Skeletal muscle satellite cell (primary cell): ENCODE data around the gene SLC2A6.

Experiments
- H3K27me3 ChIP-seq: 2 replicates; pipeline ENCODE4 v1.7.0; 2013; ENCODE audit warnings: low read length; ENCODE audit not compliant: control insufficient read depth, insufficient read depth
- H3K36me3 ChIP-seq: 2 replicates; pipeline ENCODE4 v1.7.0; 2013; ENCODE audit warnings: mild to moderate bottlenecking, control low read depth, low read length; ENCODE audit not compliant: insufficient read depth
- H3K4me1 ChIP-seq: 2 replicates; pipeline ENCODE4 v1.7.0; 2013; ENCODE audit warnings: low read length; ENCODE audit not compliant: control insufficient read depth, insufficient read depth
- H3K4me2 ChIP-seq: 2 replicates; pipeline ENCODE4 v1.7.0; 2013; ENCODE audit warnings: mild to moderate bottlenecking, low read length
- H3K4me3 ChIP-seq: 2 replicates; pipeline ENCODE4 v1.7.0; 2013; ENCODE audit warnings: low read length
- H3K9ac ChIP-seq: 2 replicates; pipeline ENCODE4 v1.7.0; 2013; ENCODE audit warnings: mild to moderate bottlenecking, low read depth, low read length, moderate library complexity
- H3K9me3 ChIP-seq: replicated peaks from 2 replicates; pipeline ENCODE4 v1.7.0; 2013; ENCODE audit warnings: mild to moderate bottlenecking, control low read depth, low read length

The SLC2A6 gene

GRCh38 chr9:133460405-133461175 lies 18.3 kb downstream of the SLC2A6 start:
- Histone ChIP-seq H3K9ac (peak overlapping the region; percentile 94), H3K27me3 (no peaks in the 10 kb centered on the region), H3K36me3 (no peaks in the 10 kb centered on the region)

GRCh38 chr9:133459476-133460404 lies 19.2 kb downstream of the SLC2A6 start, which contains the start of gene CACFD1:
Gene CACFD1 (plus strand): TSS chr9:133459978. CDS start chr9:133460067, 89 bp downstream.
- Histone ChIP-seq H3K4me3 (peak within 1 kb of the TSS; percentile 97), H3K9me3 (no peaks in the 10 kb centered on the region), H3K27me3 (no peaks in the 10 kb centered on the region), H3K4me1 (peaks cover 10% of the 10 kb centered on the region), H3K4me2 (peak within 1 kb of the TSS; percentile 96), H3K9ac (peak within 1 kb of the TSS; percentile 94), H3K36me3 (no peaks in the 10 kb centered on the region)

More at GRCh38 chr9:133460405-133461175, 18.3 kb downstream of the SLC2A6 start:
- H3K9me3 ChIP-seq = no peaks in the 10 kb centered on the region
- H3K4me3 ChIP-seq = peak overlapping the region; percentile 97
- peaks cover 10% of the 10 kb centered on the region for H3K4me1 ChIP-seq
- peak overlapping the region; percentile 96 for H3K4me2 ChIP-seq

GRCh38 chr9:133458643-133459312 lies 20.1 kb downstream of the SLC2A6 start:
- Histone ChIP-seq H3K36me3 (no peaks in the 10 kb centered on the region), H3K27me3 (peaks cover 5% of the 10 kb centered on the region), H3K9ac (no peak overlapping the region), H3K4me2 (peak overlapping the region; percentile 96), H3K4me1 (peaks cover 10% of the 10 kb centered on the region), H3K9me3 (no peaks in the 10 kb centered on the region), H3K4me3 (peak overlapping the region; percentile 97)

GRCh38 chr9:133457748-133458147 lies 21.2 kb downstream of the SLC2A6 start:
- Histone ChIP-seq H3K4me3 (no peak overlapping the region), H3K9ac (no peak overlapping the region), H3K4me2 (no peak overlapping the region), H3K4me1 (peaks cover 10% of the 10 kb centered on the region), H3K27me3 (peaks cover 5% of the 10 kb centered on the region), H3K36me3 (no peaks in the 10 kb centered on the region), H3K9me3 (no peaks in the 10 kb centered on the region)

- H3K4me3 ChIP-seq = no peak overlapping the region
- peaks cover 5% of the 10 kb centered on the region for H3K27me3 ChIP-seq
- H3K4me1 ChIP-seq = peaks cover 10% of the 10 kb centered on the region
- H3K9me3 ChIP-seq = no peaks in the 10 kb centered on the region
- no peaks in the 10 kb centered on the region for H3K36me3 ChIP-seq
- no peak overlapping the region for H3K9ac ChIP-seq
- no peak overlapping the region for H3K4me2 ChIP-seq
Measured at GRCh38 chr9:133457233-133457632, 21.7 kb downstream of the SLC2A6 start.

GRCh38 chr9:133456409-133456808 lies 22.5 kb downstream of the SLC2A6 start:
- Histone ChIP-seq H3K4me2 (no peak overlapping the region), H3K9ac (no peak overlapping the region), H3K9me3 (no peaks in the 10 kb centered on the region), H3K27me3 (peaks cover 5% of the 10 kb centered on the region), H3K4me1 (peaks cover 10% of the 10 kb centered on the region), H3K36me3 (no peaks in the 10 kb centered on the region), H3K4me3 (no peak overlapping the region)

- H3K9me3 ChIP-seq = no peaks in the 10 kb centered on the region
- peaks cover 5% of the 10 kb centered on the region for H3K27me3 ChIP-seq
- H3K9ac ChIP-seq = no peak overlapping the region
- no peak overlapping the region for H3K4me2 ChIP-seq
- peaks cover 10% of the 10 kb centered on the region for H3K4me1 ChIP-seq
- no peak overlapping the region for H3K4me3 ChIP-seq
- H3K36me3 ChIP-seq = no peaks in the 10 kb centered on the region
Measured at GRCh38 chr9:133455936-133456335, 23.0 kb downstream of the SLC2A6 start.

GRCh38 chr9:133454943-133455673 lies 23.8 kb downstream of the SLC2A6 start:
- Histone ChIP-seq H3K4me3 (no peak overlapping the region), H3K4me2 (no peak overlapping the region), H3K4me1 (peaks cover 5% of the 10 kb centered on the region), H3K9me3 (no peaks in the 10 kb centered on the region), H3K9ac (no peak overlapping the region), H3K36me3 (no peaks in the 10 kb centered on the region), H3K27me3 (peaks cover 5% of the 10 kb centered on the region)

GRCh38 chr9:133454325-133454724 lies 24.6 kb downstream of the SLC2A6 start:
- Histone ChIP-seq H3K4me1 (peaks cover 4% of the 10 kb centered on the region), H3K4me2 (no peak overlapping the region), H3K9ac (no peak overlapping the region), H3K36me3 (no peaks in the 10 kb centered on the region), H3K9me3 (no peaks in the 10 kb centered on the region), H3K4me3 (no peak overlapping the region), H3K27me3 (peaks cover 5% of the 10 kb centered on the region)

GRCh38 chr9:133453651-133454050 lies 25.2 kb downstream of the SLC2A6 start:
- H3K4me2 ChIP-seq = no peak overlapping the region
- H3K9ac ChIP-seq = no peak overlapping the region
- no peaks in the 10 kb centered on the region for H3K36me3 ChIP-seq
- H3K4me1 ChIP-seq = no peaks in the 10 kb centered on the region
- H3K4me3 ChIP-seq = no peak overlapping the region
- H3K9me3 ChIP-seq = no peaks in the 10 kb centered on the region
- peaks cover 5% of the 10 kb centered on the region for H3K27me3 ChIP-seq
